Ramos (cell line): ENCODE measurements around the gene HOXC4.
"Not testable (repeated sequence)": the region's sequence is repeated elsewhere in the genome, so short reads cannot be mapped to it uniquely, and the experiment has no call there.

ENCODE experiments used
- in situ Hi-C: fragments of 300-500 bp; cut with MboI; formaldehyde crosslinking; loops from one replicate; pipeline ENCODE4 v1.14.3; 2022; ENCODE audit warnings: low sequenced_read_pairs; ENCODE audit not compliant: unreplicated experiment

The HOXC4 gene

DNA sequence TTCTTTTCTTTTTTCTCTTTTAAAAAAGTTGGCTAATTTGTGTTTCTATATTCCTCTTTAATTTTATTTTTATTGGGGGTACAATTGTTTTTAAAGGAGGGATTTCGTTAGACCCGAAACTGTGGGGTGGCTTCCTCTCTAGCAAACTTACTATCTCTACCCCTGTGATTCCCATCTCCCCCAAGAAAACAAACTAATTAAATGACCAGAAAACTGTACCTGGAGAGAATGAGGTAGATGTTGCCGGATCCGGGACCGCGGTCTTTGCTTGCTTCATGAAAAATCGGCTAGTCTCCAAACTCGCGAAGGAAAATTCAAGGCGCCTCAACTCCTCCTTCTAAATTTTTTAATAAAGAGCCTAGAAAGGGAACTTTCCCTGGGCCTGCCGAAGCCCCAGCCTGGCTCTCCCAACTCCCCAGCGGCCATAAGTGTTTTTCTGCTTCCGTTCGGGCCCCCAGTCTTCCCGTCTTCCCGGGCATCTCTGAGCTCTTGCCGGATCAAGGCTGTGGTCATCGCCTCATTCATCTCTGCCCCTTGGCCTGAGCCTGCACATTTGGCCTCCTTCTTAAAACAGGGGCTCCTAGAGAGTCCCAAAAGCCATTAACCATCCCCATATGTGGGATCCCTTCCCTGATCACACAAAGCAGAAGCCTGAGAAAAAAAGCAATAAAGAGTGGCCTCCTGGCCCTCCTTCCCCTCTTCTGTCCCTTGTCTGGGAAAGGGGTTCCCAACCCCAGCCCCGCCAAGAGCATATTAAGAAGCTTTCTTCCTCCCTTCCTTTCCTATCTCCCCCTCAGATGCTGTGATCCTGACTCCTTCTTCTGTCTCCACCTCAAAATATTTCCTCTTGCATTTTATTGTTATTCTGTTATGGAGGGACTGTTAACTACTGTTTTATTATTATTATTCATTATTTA lies 26.6 kb downstream of the HOXC4 start:
- in situ Hi-C loops = not testable (repeated sequence)

DNA sequence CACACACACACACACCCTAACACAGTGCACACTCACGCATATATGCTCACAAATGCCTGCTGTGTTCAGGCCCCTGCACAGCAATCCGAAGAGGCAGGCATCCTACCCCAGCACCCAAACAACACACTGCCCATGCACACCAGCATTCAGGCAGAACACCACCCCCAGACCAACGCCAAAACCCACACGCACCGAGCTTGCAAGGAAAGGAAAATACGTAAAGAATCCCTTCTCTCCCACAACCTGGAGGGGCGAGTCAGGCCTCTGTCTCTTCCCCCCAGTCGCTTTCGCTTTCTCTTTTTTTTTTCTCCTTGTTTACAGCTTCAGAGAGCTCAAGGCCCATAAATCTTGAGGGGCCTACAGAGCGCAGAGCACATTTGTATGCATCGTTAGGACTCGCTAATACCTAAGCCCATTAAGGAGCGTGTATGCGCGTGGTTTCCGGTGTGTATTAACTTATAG lies 27.4 kb downstream of the HOXC4 start:
- in situ Hi-C loops = not testable (repeated sequence)

DNA sequence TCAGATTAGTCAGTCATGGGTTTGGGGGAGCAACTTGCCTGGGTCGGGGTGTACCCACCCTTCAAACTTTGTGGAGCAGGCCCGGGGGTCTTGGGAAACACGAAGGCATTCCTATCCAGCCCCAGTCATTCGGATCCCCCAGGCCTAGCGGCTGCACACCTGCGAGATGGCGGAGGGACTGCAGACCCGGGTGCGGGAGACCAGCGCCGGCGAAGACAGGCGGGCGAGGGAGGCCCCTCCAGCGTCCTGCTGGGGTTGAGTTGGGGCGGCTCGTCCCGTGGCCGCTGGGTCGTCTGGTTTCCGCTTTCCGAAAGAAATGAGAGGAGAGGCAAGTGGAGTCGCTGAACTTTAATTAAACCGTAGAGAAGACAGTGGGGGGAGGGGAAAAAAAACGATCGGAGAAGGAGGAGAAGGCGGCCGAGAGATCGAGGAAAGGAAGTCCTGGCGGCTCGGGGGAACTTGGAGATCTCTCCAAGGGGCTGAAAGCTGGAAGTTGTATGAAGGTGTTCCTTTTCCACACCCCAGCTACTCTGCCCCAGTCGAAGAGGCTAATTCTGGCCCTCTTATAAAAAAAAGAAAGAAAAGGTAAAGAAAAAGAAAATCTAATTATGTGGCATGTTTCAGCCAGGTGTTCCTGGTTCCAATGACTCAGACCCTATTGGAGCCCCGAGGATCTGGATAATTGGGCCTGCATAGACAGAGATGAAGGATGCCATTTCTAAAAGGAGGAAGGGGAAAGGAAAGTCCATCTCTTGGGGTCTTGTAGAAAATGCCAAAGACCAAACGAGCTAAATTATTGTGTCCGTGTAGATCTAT lies 28.2 kb downstream of the HOXC4 start:
- in situ Hi-C loops = not testable (repeated sequence)

DNA sequence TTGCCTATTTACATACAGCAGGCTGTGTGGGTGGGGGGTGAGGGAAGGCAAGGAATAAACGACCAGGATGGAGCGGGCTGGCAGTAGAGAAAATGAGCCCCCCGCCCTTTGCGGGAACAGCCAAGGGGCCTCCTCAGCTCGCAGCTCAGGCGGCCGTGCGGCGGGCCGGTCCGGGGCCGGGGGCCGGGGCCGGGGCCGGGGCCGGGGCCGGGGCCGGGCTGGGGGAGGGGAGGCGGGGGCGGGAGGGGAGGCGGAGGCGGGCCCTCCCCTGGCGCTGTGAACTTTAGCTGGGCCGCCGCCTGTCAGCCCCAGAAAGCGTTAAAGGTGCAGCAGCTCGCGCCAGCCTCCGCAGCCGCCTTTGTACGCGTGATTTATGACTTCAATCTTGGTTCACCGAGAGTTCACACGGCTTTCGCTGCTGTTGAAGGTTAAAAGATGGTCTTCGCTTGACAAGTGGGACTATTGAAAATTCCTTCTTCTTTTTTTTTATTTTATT lies 28.8 kb downstream of the HOXC4 start:
- in situ Hi-C loops = no loop called here

DNA sequence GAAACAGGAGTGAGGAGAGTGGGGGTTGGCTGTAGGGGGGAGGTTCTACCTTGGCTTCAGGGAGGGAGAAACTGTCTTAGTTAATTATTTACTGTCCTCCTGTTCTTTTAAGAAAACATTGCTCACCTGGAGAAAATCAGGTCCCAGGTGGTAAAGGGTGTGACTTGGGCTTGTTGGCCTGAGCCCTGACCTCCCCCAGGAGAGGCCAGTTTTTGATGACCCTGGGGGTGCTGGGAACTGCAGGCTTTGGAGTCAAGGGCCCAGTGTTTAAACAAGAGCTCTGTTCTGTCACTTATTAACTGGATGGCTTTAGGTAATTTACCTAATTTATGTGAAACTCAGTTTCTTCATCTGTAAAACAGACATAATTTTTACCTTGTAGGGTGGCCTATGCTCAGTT lies 34.4 kb downstream of the HOXC4 start:
- in situ Hi-C loops = not testable (repeated sequence)

DNA sequence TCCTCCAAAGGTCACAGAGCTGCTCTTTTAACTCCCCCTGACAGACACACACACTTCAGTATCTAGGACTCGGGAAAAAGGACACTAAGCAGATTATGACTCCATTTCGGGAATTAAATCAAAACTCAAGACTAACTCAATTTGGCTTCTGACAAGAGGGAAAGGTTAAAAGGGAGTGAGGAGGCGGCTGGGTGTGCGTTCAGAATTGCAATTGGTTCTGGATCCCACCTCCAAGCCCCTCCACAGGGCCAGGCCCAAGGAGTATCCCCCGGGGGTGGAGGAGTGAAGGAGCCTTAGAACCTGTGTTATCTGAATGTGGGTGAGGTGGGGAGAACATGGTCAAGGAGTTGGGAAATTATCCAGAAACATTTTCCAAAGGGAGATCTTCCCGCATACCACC lies 35.8 kb downstream of the HOXC4 start:
- in situ Hi-C loops = not testable (repeated sequence)

DNA sequence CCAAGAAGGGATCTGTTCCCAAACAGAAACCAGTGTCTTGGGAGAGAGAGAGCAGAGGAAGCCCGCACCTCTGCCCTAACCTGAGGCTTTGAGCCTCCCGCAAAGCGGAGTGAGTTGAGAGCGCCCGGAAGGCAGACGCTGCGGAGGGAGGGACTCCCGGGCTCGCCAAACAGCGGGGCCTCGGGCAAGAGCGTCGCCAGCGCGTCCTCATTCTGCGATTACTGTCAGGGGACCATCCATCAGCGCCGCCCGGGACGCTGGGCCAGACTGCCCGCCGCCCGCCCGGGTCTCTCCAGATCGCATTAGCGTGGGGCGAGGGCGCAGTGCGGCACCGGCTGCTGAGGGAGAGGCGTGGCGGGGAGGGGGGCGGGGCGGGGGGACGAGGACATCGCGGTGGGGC lies 36.7 kb downstream of the HOXC4 start:
- in situ Hi-C loops = not testable (repeated sequence)

DNA sequence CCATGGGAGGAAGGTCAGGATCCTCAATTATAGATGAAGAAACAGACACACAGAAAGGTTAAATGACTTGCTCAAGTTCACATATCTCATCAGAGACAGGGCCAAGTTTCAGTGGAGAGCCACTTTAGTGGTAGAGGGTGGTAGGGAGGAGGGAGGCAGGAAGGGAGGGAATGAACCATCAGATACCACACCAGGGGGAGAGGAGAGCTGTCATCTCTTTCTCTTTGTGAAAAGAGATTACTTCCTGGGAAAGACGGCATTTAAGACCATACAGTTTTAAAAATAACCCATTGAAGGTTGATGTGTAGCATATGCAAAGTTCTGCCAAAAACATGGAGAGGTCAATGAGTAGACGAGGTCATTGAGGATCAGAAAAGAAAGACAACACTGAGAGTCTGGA lies 39.3 kb downstream of the HOXC4 start:
- in situ Hi-C loops = not testable (repeated sequence)

DNA sequence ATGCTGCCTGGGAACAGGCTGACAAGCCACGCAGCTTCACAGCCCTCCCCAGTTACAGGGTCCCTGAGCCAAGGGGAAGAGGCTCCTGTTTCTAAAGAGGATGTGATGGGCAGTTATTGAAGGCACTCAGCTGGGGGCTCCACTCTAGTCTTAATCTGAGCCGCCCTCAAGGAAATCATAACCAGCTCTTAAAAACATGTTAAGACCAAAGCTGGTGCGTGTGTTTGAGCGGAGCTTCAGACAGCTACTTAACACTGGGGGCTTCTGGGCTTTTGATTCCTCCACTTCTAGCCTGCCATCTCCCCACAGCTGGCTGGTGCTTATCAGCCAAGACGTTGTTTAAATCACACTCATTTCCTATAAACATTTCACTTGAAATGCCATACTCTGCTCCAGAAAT lies 42.3 kb downstream of the HOXC4 start:
- in situ Hi-C loops = not testable (repeated sequence)

DNA sequence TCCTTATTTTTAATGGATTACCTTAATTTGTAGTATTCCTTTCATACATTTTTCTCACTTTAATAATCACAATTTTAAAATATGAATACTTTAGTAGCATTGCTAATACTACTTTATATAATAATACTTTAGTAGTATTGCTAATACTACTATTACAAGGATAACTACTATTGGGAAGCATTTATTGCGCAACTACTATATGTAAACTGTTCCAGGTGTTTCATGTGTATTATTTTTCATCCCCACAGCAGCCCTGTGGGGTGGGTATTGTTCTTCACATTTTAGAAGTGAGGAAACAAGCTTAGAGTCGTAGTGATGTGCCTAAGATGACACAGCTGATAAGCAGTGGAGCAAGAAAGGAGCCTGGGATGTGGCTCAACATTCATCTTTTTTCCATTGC lies 45.0 kb downstream of the HOXC4 start:
- in situ Hi-C loops = not testable (repeated sequence)

DNA sequence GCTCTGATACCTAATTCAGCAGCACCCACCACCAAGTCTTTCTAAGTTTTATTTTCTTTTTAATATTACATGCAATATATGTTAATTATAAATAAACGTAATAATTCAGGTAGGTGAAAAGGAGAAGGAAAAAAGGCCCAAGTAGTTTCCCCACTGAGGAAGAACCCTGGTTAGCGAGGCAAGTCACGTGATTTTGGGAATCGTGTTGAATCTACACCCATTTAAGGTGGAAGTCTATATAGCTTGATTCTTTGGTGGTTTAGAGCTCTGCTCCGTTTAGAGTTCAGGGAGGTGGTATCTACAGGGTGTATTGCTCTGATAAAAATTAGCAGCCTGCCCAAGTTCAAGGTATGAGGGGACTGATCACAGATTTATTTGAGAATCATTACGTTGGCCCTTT lies 47.0 kb downstream of the HOXC4 start:
- in situ Hi-C loops = not testable (repeated sequence)

DNA sequence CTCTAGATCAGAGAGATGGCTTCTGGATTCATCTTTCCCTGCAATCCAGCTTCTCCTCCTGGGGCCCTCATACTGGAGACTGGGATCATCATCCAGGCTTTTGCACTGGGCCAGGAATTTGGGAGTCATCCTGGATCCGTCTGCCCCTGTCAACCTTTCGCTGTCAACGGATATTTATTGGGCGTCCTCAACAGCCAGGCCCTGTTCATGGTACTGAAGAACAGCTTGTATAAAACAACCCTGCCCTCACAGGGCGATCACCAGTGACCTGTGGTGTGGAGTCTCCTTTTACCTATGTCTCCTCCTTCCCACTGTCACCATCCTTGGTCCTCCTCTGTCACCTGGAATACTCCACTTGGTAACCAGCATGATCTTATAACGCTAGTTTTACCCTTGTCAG lies 48.6 kb downstream of the HOXC4 start:
- in situ Hi-C loops = not testable (repeated sequence)

DNA sequence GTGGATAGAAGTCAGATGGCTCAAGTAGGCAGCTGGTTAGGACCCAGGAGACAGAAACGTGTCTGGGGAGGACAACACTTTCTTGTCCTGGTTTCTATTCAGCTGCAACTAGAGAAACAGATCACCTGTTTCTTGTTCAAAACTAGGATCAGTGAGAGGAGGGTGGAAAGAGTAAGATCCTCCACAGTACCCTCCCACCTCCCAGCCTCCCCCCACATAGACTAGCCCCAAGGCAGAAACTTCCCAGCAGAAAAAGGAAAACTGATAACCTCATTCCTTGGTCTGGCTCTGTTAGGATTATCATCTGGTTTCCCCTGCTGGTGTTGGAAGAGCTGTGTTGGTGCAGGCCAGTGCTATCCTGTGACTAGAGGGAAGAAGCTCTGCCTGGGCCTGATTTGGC lies 50.2 kb downstream of the HOXC4 start:
- in situ Hi-C loops = not testable (repeated sequence)
